ENCODE data around the gene NPHP4. TPM values are rescaled to one million over a fixed set of nuclear protein-coding genes. Genes with fewer than 3 reads are reported as not detected.
"Not testable (repeated sequence)": the region's sequence is repeated elsewhere in the genome, so short reads cannot be mapped to it uniquely, and the experiment has no call there.

The NPHP4 gene
- total and polyA plus RNA-seq, 5 donors from 2014 or later: 0.29 to 13.2 (median 0.80) TPM

DNA sequence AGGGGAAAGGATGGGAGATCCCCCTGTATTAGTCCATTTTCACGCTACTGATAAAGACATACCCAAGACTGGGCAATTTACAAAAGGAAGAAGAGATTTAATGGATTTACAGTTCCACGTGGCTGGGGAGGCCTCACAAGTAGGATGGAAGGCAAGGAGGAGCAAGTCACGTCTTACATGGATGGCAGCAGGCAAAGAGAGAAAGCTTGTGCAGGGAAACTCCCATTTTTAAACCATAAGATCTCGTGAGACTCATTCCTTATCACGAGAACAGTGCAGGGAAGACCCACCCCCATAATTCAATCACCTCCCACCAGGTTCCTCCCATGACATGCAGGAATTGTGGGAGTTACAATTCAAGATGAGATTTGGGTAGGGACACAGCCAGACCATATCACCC is 138.4 kb downstream of the NPHP4 start:
- H3K27ac Mint-ChIP-seq; H3K4me3 Mint-ChIP-seq; H3K9me3 ChIP-seq (ENCODE audit: control insufficient read depth in 2 of 2, low read length in 2 of 2); H3K27ac ChIP-seq (ENCODE audit: insufficient read depth, low read length, poor library complexity, severe bottlenecking); H3K27me3 Mint-ChIP-seq; H3K27me3 ChIP-seq (ENCODE audit: control insufficient read depth, insufficient read depth, low read length); H3K9me3 Mint-ChIP-seq; H3K4me1 ChIP-seq (ENCODE audit: control insufficient read depth, insufficient read depth, low read length, poor library complexity, severe bottlenecking); H3K36me3 ChIP-seq (ENCODE audit: control insufficient read depth, insufficient read depth, low read length); DNase-seq; H3K4me3 ChIP-seq (ENCODE audit: low read depth, low read length); H3K36me3 Mint-ChIP-seq; H3K4me1 Mint-ChIP-seq; ATAC-seq (ENCODE audit: low read depth in 2 of 2): not testable (repeated sequence)

DNA sequence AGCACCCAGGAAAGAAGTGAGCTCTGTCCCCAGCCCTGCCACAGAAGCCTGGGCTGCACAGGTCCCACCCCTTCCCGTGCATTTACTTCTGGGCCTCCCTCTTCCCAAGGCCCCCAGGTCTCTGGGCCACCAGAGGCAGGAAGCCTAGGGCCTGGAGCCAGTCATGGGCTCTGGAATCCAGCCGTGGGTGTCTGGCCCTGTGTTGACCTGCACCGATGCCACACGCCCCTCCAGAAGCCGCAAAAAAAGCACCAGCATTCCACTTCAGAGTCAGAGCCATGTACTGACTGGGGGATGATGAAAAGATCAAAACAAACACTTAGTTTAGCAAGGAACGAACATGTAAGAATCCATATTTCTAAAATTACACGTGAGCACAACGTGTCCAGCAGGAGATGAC is 141.7 kb downstream of the NPHP4 start:
- ATAC-seq (ENCODE audit: low read depth in 2 of 2) (no peak), DNase-seq (no peak)
- Mint-ChIP-seq H3K27me3 (no peaks in the 10 kb centered on the region), H3K4me3 (no peak overlapping the region), H3K36me3 (no peaks in the 10 kb centered on the region), H3K9me3 (no peaks in the 10 kb centered on the region), H3K27ac (no peak overlapping the region), H3K4me1 (no peaks in the 10 kb centered on the region)
- Histone ChIP-seq H3K27ac (ENCODE audit: insufficient read depth, low read length, poor library complexity, severe bottlenecking) (no peak overlapping the region), H3K4me3 (ENCODE audit: low read depth, low read length) (no peak overlapping the region), H3K4me1 (ENCODE audit: control insufficient read depth, insufficient read depth, low read length, poor library complexity, severe bottlenecking) (no peaks in the 10 kb centered on the region), H3K27me3 (ENCODE audit: control insufficient read depth, insufficient read depth, low read length) (no peaks in the 10 kb centered on the region), H3K36me3 (ENCODE audit: control insufficient read depth, insufficient read depth, low read length) (no peaks in the 10 kb centered on the region), H3K9me3 (ENCODE audit: control insufficient read depth in 2 of 2, low read length in 2 of 2) (no peaks in the 10 kb centered on the region)

DNA sequence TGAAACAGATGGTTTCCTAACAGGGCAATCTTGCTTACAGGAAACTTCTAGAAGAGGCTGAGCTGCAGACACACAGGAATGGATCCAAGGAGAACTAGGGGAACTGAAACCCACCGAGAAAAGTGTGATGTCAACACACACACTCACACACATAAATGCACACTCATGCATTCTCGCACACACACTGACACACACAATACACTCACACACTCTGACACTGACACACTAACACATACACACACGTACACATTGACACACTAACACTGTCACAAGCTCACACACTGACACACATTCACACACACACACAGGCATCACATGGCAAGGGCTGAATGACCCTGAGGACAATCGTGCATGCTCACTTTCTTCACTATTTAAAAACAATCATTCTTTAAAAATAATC is 142.7 kb downstream of the NPHP4 start:
- Mint-ChIP-seq H3K27me3 (no peaks in the 10 kb centered on the region), H3K36me3 (no peaks in the 10 kb centered on the region), H3K27ac (no peak overlapping the region), H3K4me3 (no peak overlapping the region), H3K4me1 (no peaks in the 10 kb centered on the region), H3K9me3 (no peaks in the 10 kb centered on the region)
- H3K27me3 ChIP-seq (ENCODE audit: control insufficient read depth, insufficient read depth, low read length): no peaks in the 10 kb centered on the region
- no peak for ATAC-seq (ENCODE audit: low read depth in 2 of 2)
- no peak overlapping the region for H3K4me3 ChIP-seq (ENCODE audit: low read depth, low read length)
- H3K9me3 ChIP-seq (ENCODE audit: control insufficient read depth in 2 of 2, low read length in 2 of 2): no peaks in the 10 kb centered on the region
- DNase-seq: no peak
- no peaks in the 10 kb centered on the region for H3K36me3 ChIP-seq (ENCODE audit: control insufficient read depth, insufficient read depth, low read length)
- H3K4me1 ChIP-seq (ENCODE audit: control insufficient read depth, insufficient read depth, low read length, poor library complexity, severe bottlenecking): no peaks in the 10 kb centered on the region
- H3K27ac ChIP-seq (ENCODE audit: insufficient read depth, low read length, poor library complexity, severe bottlenecking): no peak overlapping the region

DNA sequence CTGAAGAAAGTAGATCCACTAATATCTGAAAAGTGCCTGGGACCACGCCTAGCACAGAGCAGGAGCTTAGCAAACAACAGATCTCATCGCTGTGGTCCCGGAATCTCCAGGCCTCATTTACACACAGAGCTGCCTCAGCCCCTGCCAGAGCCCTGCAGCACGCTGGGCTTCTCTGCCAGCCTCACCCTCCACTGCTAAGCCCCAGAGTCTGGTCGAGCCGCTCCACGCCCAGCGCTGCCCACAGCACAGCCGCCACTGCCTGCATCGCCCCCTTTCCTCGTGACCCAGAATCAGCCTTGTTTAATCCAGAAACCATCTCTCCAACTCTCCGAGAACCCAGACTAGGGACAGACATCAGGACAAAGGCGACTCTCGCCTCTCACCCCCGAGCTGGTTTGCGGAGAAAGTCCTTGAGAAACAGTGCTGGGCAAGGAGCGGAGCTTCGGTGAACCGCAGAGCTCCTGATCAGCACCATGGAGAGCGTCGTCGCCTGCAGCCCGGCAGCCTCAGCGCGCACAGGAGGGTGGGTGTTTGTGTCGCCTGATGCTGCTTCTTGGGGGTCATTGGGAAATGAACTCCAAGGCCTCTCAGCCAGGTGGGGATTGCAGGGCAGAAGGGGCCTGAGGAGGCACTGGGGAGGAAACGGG is 145.1 kb downstream of the NPHP4 start:
- no peaks in the 10 kb centered on the region for H3K4me1 Mint-ChIP-seq
- no peaks in the 10 kb centered on the region for H3K9me3 Mint-ChIP-seq
- H3K27ac ChIP-seq (ENCODE audit: insufficient read depth, low read length, poor library complexity, severe bottlenecking): no peak overlapping the region
- H3K36me3 ChIP-seq (ENCODE audit: control insufficient read depth, insufficient read depth, low read length): no peaks in the 10 kb centered on the region
- DNase-seq (peak in 1 of 3 donors; percentile 14), ATAC-seq (ENCODE audit: low read depth in 2 of 2) (no peak)
- no peaks in the 10 kb centered on the region for H3K27me3 Mint-ChIP-seq
- H3K27ac Mint-ChIP-seq: no peak overlapping the region
- no peak overlapping the region for H3K4me3 ChIP-seq (ENCODE audit: low read depth, low read length)
- H3K4me1 ChIP-seq (ENCODE audit: control insufficient read depth, insufficient read depth, low read length, poor library complexity, severe bottlenecking): no peaks in the 10 kb centered on the region
- H3K4me3 Mint-ChIP-seq: no peak overlapping the region
- no peaks in the 10 kb centered on the region for H3K9me3 ChIP-seq (ENCODE audit: control insufficient read depth in 2 of 2, low read length in 2 of 2)
- no peaks in the 10 kb centered on the region for H3K36me3 Mint-ChIP-seq
- no peaks in the 10 kb centered on the region for H3K27me3 ChIP-seq (ENCODE audit: control insufficient read depth, insufficient read depth, low read length)

DNA sequence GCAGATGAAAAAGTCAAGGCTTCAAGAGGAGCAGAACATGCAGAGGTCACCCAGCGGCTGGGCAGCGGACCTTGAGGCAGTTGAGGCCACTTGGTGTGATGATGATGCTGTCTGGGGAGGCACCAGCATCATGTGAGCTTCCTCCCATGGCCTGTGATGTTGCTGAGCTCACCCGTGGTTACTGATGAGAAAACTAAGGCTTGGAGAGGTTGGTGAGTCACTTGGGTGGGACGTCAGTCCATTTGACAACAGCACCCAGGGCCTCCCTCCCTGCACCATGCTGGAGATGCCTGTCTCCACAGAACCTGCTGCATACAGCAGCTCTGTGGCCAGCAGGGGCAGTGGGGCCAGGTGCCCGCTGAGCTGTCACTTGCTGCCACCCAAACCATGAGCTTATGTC is 146.8 kb downstream of the NPHP4 start:
- ATAC-seq (ENCODE audit: low read depth in 2 of 2): no peak
- H3K4me1 Mint-ChIP-seq: no peaks in the 10 kb centered on the region
- no peak overlapping the region for H3K27ac Mint-ChIP-seq
- no peak for DNase-seq
- H3K36me3 Mint-ChIP-seq: no peaks in the 10 kb centered on the region
- no peaks in the 10 kb centered on the region for H3K36me3 ChIP-seq (ENCODE audit: control insufficient read depth, insufficient read depth, low read length)
- H3K4me3 ChIP-seq (ENCODE audit: low read depth, low read length): no peak overlapping the region
- no peaks in the 10 kb centered on the region for H3K27me3 ChIP-seq (ENCODE audit: control insufficient read depth, insufficient read depth, low read length)
- no peaks in the 10 kb centered on the region for H3K9me3 Mint-ChIP-seq
- H3K27me3 Mint-ChIP-seq: no peaks in the 10 kb centered on the region
- H3K4me3 Mint-ChIP-seq: no peak overlapping the region
- H3K4me1 ChIP-seq (ENCODE audit: control insufficient read depth, insufficient read depth, low read length, poor library complexity, severe bottlenecking): no peaks in the 10 kb centered on the region
- H3K27ac ChIP-seq (ENCODE audit: insufficient read depth, low read length, poor library complexity, severe bottlenecking): no peak overlapping the region
- no peaks in the 10 kb centered on the region for H3K9me3 ChIP-seq (ENCODE audit: control insufficient read depth in 2 of 2, low read length in 2 of 2)

DNA sequence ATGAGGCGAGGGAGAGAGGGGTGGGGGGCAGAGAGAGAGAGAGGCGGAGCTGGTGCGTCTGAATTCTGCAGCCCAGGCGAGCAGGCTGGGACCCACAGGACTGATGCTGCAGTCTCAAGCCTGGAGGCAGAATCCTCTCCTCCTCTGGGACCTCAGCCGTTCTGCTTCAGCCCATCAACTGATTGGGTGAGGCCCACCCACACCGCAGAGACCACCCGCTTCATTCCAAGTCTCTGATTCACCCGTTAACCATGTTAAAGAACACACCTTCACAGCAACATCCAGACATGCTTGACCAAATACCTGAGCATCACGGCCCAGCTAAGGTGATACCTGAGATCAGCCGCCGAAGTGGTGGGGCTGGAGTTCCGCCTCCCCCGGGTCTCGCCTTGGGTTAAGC is 147.8 kb downstream of the NPHP4 start:
- Histone ChIP-seq H3K36me3 (ENCODE audit: control insufficient read depth, insufficient read depth, low read length) (no peaks in the 10 kb centered on the region), H3K9me3 (ENCODE audit: control insufficient read depth in 2 of 2, low read length in 2 of 2) (no peaks in the 10 kb centered on the region), H3K4me1 (ENCODE audit: control insufficient read depth, insufficient read depth, low read length, poor library complexity, severe bottlenecking) (no peaks in the 10 kb centered on the region), H3K4me3 (ENCODE audit: low read depth, low read length) (no peak overlapping the region), H3K27ac (ENCODE audit: insufficient read depth, low read length, poor library complexity, severe bottlenecking) (no peak overlapping the region), H3K27me3 (ENCODE audit: control insufficient read depth, insufficient read depth, low read length) (no peaks in the 10 kb centered on the region)
- ATAC-seq (ENCODE audit: low read depth in 2 of 2) (no peak), DNase-seq (no peak)
- Mint-ChIP-seq H3K27me3 (no peaks in the 10 kb centered on the region), H3K4me3 (no peak overlapping the region), H3K36me3 (no peaks in the 10 kb centered on the region), H3K27ac (no peak overlapping the region), H3K9me3 (peaks cover 0 to 2% (median 0%) of the 10 kb centered on the region in 7 donors), H3K4me1 (no peaks in the 10 kb centered on the region)

DNA sequence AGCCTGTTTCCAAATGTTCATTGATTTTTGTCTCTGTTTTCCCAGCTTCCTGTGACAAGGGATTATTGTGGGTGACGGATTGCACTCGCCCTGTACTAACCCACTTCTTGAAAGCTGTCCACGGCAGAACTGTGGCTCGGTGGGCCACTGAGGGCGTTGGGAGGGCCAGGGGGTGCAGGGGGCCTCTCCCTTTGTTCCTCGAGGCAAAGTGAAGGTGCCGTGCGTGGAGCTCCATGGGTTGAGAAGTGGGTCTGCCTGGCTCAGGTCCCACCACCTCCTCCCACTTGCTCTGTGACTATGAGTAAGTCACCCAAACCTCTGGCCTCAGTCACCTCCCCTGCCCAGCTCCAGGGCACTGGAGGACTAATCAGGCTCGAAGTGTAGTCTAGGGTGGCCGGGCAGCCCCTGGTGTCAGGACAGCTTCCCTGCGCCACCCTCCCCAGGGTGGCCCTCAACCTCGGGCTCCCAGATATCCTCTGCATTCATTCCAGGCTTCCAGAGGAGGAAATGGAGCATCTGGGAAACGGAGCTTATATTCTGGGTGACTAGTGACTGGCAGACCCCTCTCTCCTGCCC is 148.6 kb downstream of the NPHP4 start:
- Histone ChIP-seq H3K27me3 (ENCODE audit: control insufficient read depth, insufficient read depth, low read length) (no peaks in the 10 kb centered on the region), H3K36me3 (ENCODE audit: control insufficient read depth, insufficient read depth, low read length) (no peaks in the 10 kb centered on the region), H3K9me3 (ENCODE audit: control insufficient read depth in 2 of 2, low read length in 2 of 2) (no peaks in the 10 kb centered on the region), H3K4me1 (ENCODE audit: control insufficient read depth, insufficient read depth, low read length, poor library complexity, severe bottlenecking) (no peaks in the 10 kb centered on the region), H3K27ac (ENCODE audit: insufficient read depth, low read length, poor library complexity, severe bottlenecking) (no peak overlapping the region), H3K4me3 (ENCODE audit: low read depth, low read length) (no peak overlapping the region)
- Mint-ChIP-seq H3K4me3 (no peak overlapping the region), H3K36me3 (no peaks in the 10 kb centered on the region), H3K27me3 (no peaks in the 10 kb centered on the region), H3K27ac (no peak overlapping the region), H3K4me1 (no peaks in the 10 kb centered on the region), H3K9me3 (peaks cover 0 to 2% (median 0%) of the 10 kb centered on the region in 7 donors)
- DNase-seq (no peak), ATAC-seq (ENCODE audit: low read depth in 2 of 2) (no peak)

DNA sequence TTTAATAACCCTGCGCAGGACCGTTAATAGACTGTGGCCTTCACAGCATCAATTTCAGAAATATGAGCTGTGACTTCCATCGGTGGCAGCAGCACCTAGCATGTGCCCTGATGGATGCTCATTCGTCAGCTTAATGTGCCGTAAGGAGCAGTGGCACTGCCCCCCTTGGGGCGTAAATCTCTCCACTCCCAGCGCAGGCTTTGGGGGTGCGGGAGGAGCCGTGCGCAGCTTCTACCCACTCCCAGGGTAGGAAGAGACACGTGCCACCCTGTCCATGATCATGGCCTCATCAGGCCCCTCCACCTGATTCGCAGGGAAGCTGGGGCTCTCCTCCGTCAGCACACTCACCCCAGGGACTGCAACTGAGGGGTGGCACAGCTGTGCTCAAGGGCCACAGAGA is 149.5 kb downstream of the NPHP4 start:
- Mint-ChIP-seq H3K27ac (no peak overlapping the region), H3K4me1 (no peaks in the 10 kb centered on the region), H3K9me3 (peaks cover 0 to 2% (median 0%) of the 10 kb centered on the region in 7 donors), H3K4me3 (no peak overlapping the region), H3K27me3 (no peaks in the 10 kb centered on the region), H3K36me3 (no peaks in the 10 kb centered on the region)
- no peaks in the 10 kb centered on the region for H3K4me1 ChIP-seq (ENCODE audit: control insufficient read depth, insufficient read depth, low read length, poor library complexity, severe bottlenecking)
- H3K36me3 ChIP-seq (ENCODE audit: control insufficient read depth, insufficient read depth, low read length): no peaks in the 10 kb centered on the region
- H3K4me3 ChIP-seq (ENCODE audit: low read depth, low read length): no peak overlapping the region
- H3K27me3 ChIP-seq (ENCODE audit: control insufficient read depth, insufficient read depth, low read length): no peaks in the 10 kb centered on the region
- no peak for DNase-seq
- no peaks in the 10 kb centered on the region for H3K9me3 ChIP-seq (ENCODE audit: control insufficient read depth in 2 of 2, low read length in 2 of 2)
- ATAC-seq (ENCODE audit: low read depth in 2 of 2): no peak
- no peak overlapping the region for H3K27ac ChIP-seq (ENCODE audit: insufficient read depth, low read length, poor library complexity, severe bottlenecking)
